Measurements from ENCODE around the gene HCFC2. TPM values are rescaled to one million over a fixed set of nuclear protein-coding genes. Genes with fewer than 3 reads are reported as not detected.

Gene HCFC2
- 28.8 and 36.8 TPM in 2 replicates for total RNA-seq

DNA sequence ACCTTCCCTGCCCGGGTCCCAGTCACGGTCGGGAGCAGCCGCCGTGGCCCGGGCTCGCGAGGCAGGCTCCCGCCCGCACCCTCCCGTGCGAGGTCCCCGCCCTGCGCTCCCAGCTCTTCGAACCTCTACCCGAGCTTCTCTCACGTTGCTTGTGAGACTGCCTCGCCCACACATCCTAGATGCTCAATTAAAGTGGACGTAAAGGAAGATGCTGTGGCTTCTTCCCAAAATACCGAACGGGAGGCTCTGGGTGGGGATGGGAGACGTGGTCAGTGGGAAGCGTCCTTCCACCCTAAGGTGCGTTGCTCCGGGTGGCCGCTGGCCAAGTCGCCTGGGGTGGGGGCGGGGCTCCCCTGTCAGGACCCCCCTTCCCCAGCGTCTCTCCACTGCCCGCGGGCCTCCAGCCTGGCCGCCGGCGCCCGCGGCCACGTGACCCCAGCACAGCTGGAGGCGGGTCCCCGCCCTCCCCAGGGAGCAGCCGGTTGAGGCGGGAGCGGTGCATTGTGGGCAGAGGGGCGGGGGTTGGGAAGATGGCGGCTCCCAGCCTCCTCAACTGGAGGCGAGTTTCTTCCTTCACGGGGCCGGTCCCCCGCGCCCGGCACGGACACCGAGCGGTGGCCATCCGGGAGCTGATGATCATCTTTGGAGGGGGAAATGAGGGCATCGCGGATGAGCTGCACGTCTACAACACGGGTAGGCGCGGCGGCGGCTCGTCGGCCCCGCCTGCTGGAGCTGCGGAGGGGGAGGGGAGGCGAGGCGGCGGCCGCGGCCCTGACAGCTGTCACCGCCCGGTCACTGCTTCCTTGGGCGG is at the start of gene HCFC2:
Gene HCFC2 (plus strand): TSS at position 501 of the 811 bp plus-strand sequence. CDS start 30 bp downstream, at position 531.

DNA sequence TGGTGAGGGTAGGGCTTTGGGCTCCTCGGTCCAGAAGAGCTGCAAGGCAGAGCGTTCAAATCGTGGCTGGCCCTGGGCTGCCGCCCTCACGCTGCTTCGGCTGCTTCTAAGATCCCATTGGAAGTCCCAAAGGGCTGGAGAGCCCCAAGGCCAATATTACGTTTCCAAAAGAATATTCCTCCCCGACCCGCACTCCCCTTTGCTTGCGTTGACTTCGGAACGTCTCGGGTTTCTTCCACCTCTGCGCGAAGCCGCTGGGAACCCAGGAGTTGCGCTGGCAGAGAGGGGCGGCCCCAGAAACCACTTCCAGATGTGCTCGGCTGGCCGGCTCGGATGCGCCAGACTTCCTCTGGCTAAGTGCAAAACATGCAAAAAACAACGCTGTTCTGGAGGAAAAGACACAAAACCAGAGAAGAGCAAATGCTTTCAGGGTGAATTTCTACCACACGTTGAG is 14.4 kb upstream of the HCFC2 start, which contains the start of gene GLT8D2:
Gene GLT8D2 (minus strand): TSS at position 285 of the 454 bp plus-strand sequence. CDS start 30,539 bp downstream, outside the sequence.

DNA sequence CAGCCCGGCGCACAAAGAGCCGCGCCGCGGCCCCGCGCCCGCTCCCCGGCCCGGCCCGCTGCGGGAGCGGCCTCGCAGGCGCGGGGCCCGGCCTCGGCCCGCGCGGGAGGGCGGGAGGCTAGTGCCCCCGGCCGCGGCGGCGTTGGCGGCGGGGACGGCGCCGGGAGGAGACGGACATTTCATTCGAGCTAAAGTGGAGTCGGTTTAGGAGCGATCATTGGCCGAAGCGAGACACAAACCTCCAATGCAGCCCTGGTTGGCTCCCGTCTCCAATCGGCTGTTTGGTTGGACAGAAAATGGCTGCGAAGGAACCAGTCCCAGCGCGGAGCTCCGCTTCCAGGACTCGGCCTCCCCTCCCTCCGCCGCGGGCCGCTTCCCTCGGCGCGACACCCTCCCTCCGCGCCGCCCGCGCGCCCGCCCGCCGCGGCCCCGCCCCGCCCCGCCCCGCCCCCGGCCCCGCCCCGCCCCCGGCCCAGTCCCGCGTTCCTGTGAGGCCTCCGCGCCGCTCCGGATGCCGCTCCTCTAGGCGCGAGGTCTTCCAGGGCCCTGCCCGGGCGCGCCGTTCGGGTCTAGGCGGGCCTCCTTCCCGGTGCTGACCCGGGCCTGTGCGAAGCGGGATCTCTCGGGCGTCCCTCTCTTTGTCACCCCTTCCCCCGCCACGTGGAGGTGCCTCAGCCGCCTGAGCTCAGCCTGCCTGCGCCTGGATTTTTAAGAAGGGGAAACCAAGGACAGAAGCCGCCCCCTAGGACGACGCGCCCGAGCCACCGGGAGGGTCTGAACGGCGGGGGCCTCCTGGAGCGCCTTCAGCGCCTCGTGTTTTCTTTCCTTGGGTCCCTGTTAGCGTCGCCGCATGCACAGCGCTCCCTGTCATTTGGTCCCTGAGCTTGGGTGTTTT is 73.8 kb downstream of the HCFC2 start, which contains the start of gene NFYB:
Gene NFYB (minus strand): TSS at position 309 of the 895 bp plus-strand sequence. CDS start 2,757 bp downstream, outside the sequence.

Other genes starting within 250 kb of the HCFC2 start
- gene NT5DC3, start 223.3 kb upstream of the HCFC2 start, total RNA-seq, result 7.6 and 10.6 TPM in 2 replicates
- gene HSP90B1, start 134.1 kb upstream of the HCFC2 start, total RNA-seq, result 492 and 1,200 TPM in 2 replicates
- gene TDG, start 98.7 kb upstream of the HCFC2 start, total RNA-seq, result 11.7 and 16.3 TPM in 2 replicates
- gene GLT8D2, start 14.3 kb upstream of the HCFC2 start, total RNA-seq, result 48.5 and 66.3 TPM in 2 replicates
- 17.0 and 30.4 TPM in 2 replicates for gene NFYB, start 73.7 kb downstream of the HCFC2 start, total RNA-seq
- 582 and 1,066 TPM in 2 replicates for gene TXNRD1, start 151.2 kb downstream of the HCFC2 start, total RNA-seq
- 19.2 and 24.4 TPM in 2 replicates for gene EID3, start 239.2 kb downstream of the HCFC2 start, total RNA-seq

All from smooth muscle cell of trachea (primary cell).